Measurements from ENCODE around the gene SLC25A41.

GRCh38 chr19:6433663-6434062, at the start of gene SLC25A41:
- TF ChIP-seq POLR2A (IDR thresholded peaks at IDR 0.05; ENCODE audit: low read depth, low read length) (no peak), POLR2AphosphoS5 (IDR thresholded peaks at IDR 0.05; ENCODE audit: low read depth, low read length) (no peak), TAF1 (IDR thresholded peaks at IDR 0.05; ENCODE audit: low read depth, low read length) (no peak)
